ENCODE measurements around the gene NCBP1. TPM values are rescaled to one million over a fixed set of nuclear protein-coding genes. Genes with fewer than 3 reads are reported as not detected.

Gene NCBP1
- total and polyA plus RNA-seq, 11 donors = 6.9 to 22.4 (median 19.6) TPM

- no peaks in the 10 kb centered on the region for H3K27me3 ChIP-seq
- peaks cover 0 to 11% (median 0%) of the 10 kb centered on the region in 12 donors for H3K4me1 ChIP-seq
- TF ChIP-seq CTCF (IDR thresholded peaks at IDR 0.05) (no peak), POLR2A (IDR thresholded peaks at IDR 0.05) (no peak)
- H3K36me3 ChIP-seq = peaks cover 0 to 100% (median 100%) of the 10 kb centered on the region in 9 donors
- no peaks in the 10 kb centered on the region for H3K9me3 ChIP-seq
- ATAC-seq (peak in 1 of 4 donors; percentile 60), DNase-seq (no peak)
- 76 to 87% (median 76%) methylated on average over 5 of the region's 5 CpGs for WGBS, 4 donors
- no peak overlapping the region for H3K27ac ChIP-seq
- intact Hi-C loops (cut with DNase I) = no loop called here
- H3K4me3 ChIP-seq = no peak overlapping the region
These were observed 33.5 kb downstream of the NCBP1 start for GRCh38 chr9:97666907-97667686.

GRCh38 chr9:97668485-97668884, 34.9 kb downstream of the NCBP1 start:
- Histone ChIP-seq H3K9me3 (no peaks in the 10 kb centered on the region), H3K27me3 (no peaks in the 10 kb centered on the region), H3K27ac (no peak overlapping the region), H3K4me1 (peaks cover 0 to 11% (median 0%) of the 10 kb centered on the region in 12 donors), H3K4me3 (no peak overlapping the region), H3K36me3 (peaks cover 0 to 100% (median 100%) of the 10 kb centered on the region in 9 donors)
- intact Hi-C loops (cut with DNase I) = no loop called here
- WGBS, 4 donors = 66 to 96% (median 93%) methylated on average over 3 of the region's 3 CpGs
- no peak for ATAC-seq
- TF ChIP-seq CTCF (IDR thresholded peaks at IDR 0.05) (no peak), POLR2A (IDR thresholded peaks at IDR 0.05) (no peak)
- DNase-seq = no peak

GRCh38 chr9:97670586-97670985, 37.0 kb downstream of the NCBP1 start:
- H3K4me1 ChIP-seq = peaks cover 0 to 11% (median 0%) of the 10 kb centered on the region in 12 donors
- 46 to 78% (median 73%) methylated on average over 3 of the region's 3 CpGs for WGBS, 4 donors
- ATAC-seq (no peak), DNase-seq (no peak)
- no peaks in the 10 kb centered on the region for H3K9me3 ChIP-seq
- intact Hi-C loops (cut with DNase I) = no loop called here
- TF ChIP-seq CTCF (IDR thresholded peaks at IDR 0.05) (no peak), POLR2A (IDR thresholded peaks at IDR 0.05) (no peak)
- no peak overlapping the region for H3K4me3 ChIP-seq
- H3K36me3 ChIP-seq = peaks cover 0 to 100% (median 100%) of the 10 kb centered on the region in 9 donors
- H3K27ac ChIP-seq = no peak overlapping the region
- H3K27me3 ChIP-seq = no peaks in the 10 kb centered on the region

- Histone ChIP-seq H3K4me3 (no peak overlapping the region), H3K4me1 (peaks cover 0 to 10% (median 0%) of the 10 kb centered on the region in 12 donors), H3K27ac (no peak overlapping the region), H3K9me3 (no peaks in the 10 kb centered on the region), H3K27me3 (no peaks in the 10 kb centered on the region), H3K36me3 (peaks cover 0 to 100% (median 100%) of the 10 kb centered on the region in 9 donors)
- intact Hi-C loops (cut with DNase I) = no loop called here
- DNase-seq (no peak), ATAC-seq (no peak)
- WGBS, 4 donors = 90 to 95% (median 93%) methylated on average over 3 of the region's 3 CpGs
- TF ChIP-seq POLR2A (IDR thresholded peaks at IDR 0.05) (no peak), CTCF (IDR thresholded peaks at IDR 0.05) (no peak)
These were observed 38.8 kb downstream of the NCBP1 start for GRCh38 chr9:97672403-97672802.
